Spinal cord (tissue), 10 donors: Measurements from ENCODE around the gene ERGIC3. TPM values are rescaled to one million over a fixed set of nuclear protein-coding genes. Genes with fewer than 3 reads are reported as not detected.
"Not testable (repeated sequence)": the region's sequence is repeated elsewhere in the genome, so short reads cannot be mapped to it uniquely, and the experiment has no call there.

Experiments
- DNase-seq, 6 donors: peaks; one replicate each; pipeline versions ENCODE4 v3.0.0 to v3.0.0-alpha.2; 2013 to 2015; ENCODE audit warnings: low spot score in 6 of 6, low read depth in 4 of 6
- H3K27ac ChIP-seq: one replicate; pipeline ENCODE4 v1.5.1; 2013; ENCODE audit warnings: low read depth, low read length, control low read depth
- H3K27me3 ChIP-seq: one replicate; pipeline ENCODE4 v1.6.1; 2013; ENCODE audit warnings: low read length; ENCODE audit not compliant: control insufficient read depth, insufficient read depth
- H3K36me3 ChIP-seq: one replicate; pipeline ENCODE4 v1.6.1; 2013; ENCODE audit warnings: low read length; ENCODE audit not compliant: control insufficient read depth, insufficient read depth
- H3K4me1 ChIP-seq: one replicate; pipeline ENCODE4 v1.6.1; 2013; ENCODE audit warnings: low read length; ENCODE audit not compliant: control insufficient read depth, insufficient read depth
- H3K4me3 ChIP-seq: one replicate; pipeline ENCODE4 v1.5.1; 2013; ENCODE audit warnings: low read depth, low read length, control low read depth
- H3K9me3 ChIP-seq: one replicate; pipeline ENCODE4 v1.6.1; 2013; ENCODE audit warnings: low read length; ENCODE audit not compliant: control insufficient read depth, insufficient read depth
- WGBS: methylation state at CpG from one replicate; pipeline ENCODE4 v1.1.5; 2013; ENCODE audit warnings: missing lambda C conversion rate; ENCODE audit not compliant: insufficient coverage; 5-methylcytosine and 5-hydroxymethylcytosine counted together
- polyA plus RNA-seq, 2 donors: library from polyadenylated mRNA; unstranded; fragments of 120-200 nt; gene quantifications; one replicate each; pipeline ENCODE4 v1.2.1, GENCODE V29; 2013; ENCODE audit not compliant: insufficient read length in 2 of 2
- total RNA-seq, 2 donors: library from RNA; depleted of rRNA in 1 of 2; stranded (reverse); fragments of 120-200 nt in 1 of 2; fragments of >200 nt in 1 of 2; gene quantifications; one replicate each; pipeline versions ENCODE4 v1.2.3 to v1.2.4, GENCODE V29; 2013 to 2014
- donor health status: healthy.

Gene ERGIC3
- total and polyA plus RNA-seq, 4 donors: 197 to 336 (median 276) TPM

- H3K27ac ChIP-seq: no peak overlapping the region
- DNase-seq: peak in 3 of 6 donors; percentile 11 to 89 (median 44)
- H3K27me3 ChIP-seq: no peaks in the 10 kb centered on the region
- 49% methylated on average over 11 of the region's 11 CpGs for WGBS
- peaks cover 14% of the 10 kb centered on the region for H3K36me3 ChIP-seq
- H3K4me3 ChIP-seq: no peak overlapping the region
- H3K9me3 ChIP-seq: no peaks in the 10 kb centered on the region
- H3K4me1 ChIP-seq: peaks cover 14% of the 10 kb centered on the region
Measured at GRCh38 chr20:35539756-35540212, 2.1 kb upstream of the ERGIC3 start.

DNA sequence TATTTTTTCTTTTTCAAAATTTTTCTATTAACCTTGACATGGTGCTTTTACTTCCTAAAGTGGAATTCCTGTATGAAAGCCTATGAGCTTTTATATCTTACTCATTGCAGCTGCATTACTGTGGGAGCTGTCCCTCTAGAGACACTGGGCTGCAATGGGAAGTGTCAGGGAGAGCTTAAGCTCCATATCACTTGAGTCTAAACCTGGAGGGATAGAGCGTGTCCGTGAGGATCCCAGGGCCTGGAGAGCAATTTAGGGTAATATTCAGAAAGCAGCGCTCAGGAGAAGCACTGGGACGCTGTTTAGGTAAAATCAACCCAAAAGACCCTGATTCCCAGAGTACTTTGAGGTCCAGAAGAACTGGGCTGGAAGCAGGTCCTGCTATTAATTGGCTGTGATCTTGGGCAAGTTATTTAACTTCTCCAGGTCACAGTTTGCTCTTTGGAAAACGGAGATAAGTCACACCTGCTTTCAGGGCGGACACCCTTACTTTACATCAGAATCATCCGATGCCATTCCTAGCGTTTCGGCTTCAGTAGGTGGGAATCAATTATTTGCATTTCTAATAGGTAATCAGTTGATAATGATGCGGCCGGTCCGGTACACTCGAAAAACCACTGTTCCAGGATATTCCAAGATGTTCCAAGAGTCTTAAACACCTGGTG, 628 bp upstream of the ERGIC3 start:
- peaks cover 20% of the 10 kb centered on the region for H3K36me3 ChIP-seq

DNA sequence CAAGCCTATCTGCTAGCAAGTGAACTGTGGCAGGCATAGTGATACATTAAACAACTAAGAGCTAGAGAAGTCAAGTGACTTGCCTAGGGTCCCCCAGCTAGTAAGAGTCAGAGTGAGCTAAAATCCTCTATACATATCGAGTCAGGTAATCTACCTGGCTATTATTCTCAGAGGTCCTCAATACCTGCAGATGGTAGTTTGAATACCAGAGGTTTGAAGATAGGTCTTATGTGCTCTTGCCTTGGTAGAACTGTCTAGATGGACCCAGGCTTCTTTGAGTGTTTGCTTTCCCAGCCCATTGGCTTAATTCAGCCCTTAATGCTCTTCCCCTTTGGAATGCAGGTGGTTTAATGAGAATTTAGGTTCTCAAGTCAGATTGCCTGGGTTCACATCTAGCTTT, 1.1 kb downstream of the ERGIC3 start:
- H3K36me3 ChIP-seq: peaks cover 35% of the 10 kb centered on the region
- H3K27ac ChIP-seq: no peak overlapping the region
- H3K9me3 ChIP-seq: no peaks in the 10 kb centered on the region
- no peaks in the 10 kb centered on the region for H3K27me3 ChIP-seq
- no peak for DNase-seq
- H3K4me1 ChIP-seq: peaks cover 14% of the 10 kb centered on the region
- H3K4me3 ChIP-seq: peak overlapping the region; percentile 94
- no CpG with 5 or more reads among the region's 1 CpG for WGBS

More for the DNA sequence above, 628 bp upstream of the ERGIC3 start:
- Histone ChIP-seq H3K27ac (no peak overlapping the region), H3K4me1 (peaks cover 14% of the 10 kb centered on the region), H3K9me3 (no peaks in the 10 kb centered on the region), H3K4me3 (peak overlapping the region; percentile 94), H3K27me3 (no peaks in the 10 kb centered on the region)
- DNase-seq: peak in 1 of 6 donors; percentile 0
- 16% methylated on average over 9 of the region's 13 CpGs for WGBS

DNA sequence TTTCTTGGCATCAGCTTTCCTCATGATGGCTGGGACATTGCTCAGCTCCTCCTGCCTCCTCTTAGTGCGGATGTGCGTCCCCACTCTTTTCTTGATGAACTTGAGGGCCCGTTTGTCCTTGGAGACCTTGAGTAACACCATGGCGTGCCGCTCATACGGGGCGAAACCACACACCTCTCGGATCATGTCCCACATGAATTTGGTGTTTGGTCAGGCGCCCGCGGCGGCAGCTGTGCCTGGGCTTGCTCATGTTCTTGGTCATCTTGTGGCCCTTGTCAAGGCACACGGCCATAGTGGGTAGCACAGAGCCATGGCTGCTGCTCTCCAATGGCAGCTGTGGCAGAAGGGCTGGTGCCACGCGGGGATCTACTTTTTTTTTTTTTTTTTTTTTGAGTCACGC, 2.6 kb downstream of the ERGIC3 start:
- 93% methylated on average over 16 of the region's 16 CpGs for WGBS

DNA sequence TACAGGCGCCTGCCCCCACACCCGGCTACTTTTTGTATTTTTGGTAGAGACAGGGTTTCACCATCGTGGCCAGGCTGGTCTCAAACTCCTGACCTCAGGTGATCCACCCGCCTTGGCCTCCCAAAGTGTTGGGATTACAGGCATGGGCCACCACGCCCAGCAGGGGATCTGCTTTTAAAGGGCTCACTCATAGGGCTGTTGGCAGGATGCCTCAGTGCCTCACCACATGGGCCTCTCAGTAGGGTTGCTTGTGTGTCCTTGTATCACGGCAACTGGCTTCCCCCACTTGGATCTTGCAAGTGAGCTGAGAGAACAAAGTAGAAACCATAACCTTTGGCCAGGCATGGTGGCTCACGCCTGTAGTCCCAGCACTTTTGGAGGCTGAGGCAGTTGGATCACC, 3.1 kb downstream of the ERGIC3 start:
- H3K27ac ChIP-seq, H3K27me3 ChIP-seq, DNase-seq, H3K4me3 ChIP-seq, H3K9me3 ChIP-seq: not testable (repeated sequence)
- 94% methylated on average over 6 of the region's 7 CpGs for WGBS
- Histone ChIP-seq H3K4me1 (peaks cover 14% of the 10 kb centered on the region), H3K36me3 (peaks cover 52% of the 10 kb centered on the region)

More for the DNA sequence above, 2.6 kb downstream of the ERGIC3 start:
- peaks cover 47% of the 10 kb centered on the region for H3K36me3 ChIP-seq
- DNase-seq: no peak
- no peaks in the 10 kb centered on the region for H3K27me3 ChIP-seq
- no peak overlapping the region for H3K27ac ChIP-seq
- peaks cover 14% of the 10 kb centered on the region for H3K4me1 ChIP-seq
- H3K4me3 ChIP-seq: no peak overlapping the region
- H3K9me3 ChIP-seq: no peaks in the 10 kb centered on the region

DNA sequence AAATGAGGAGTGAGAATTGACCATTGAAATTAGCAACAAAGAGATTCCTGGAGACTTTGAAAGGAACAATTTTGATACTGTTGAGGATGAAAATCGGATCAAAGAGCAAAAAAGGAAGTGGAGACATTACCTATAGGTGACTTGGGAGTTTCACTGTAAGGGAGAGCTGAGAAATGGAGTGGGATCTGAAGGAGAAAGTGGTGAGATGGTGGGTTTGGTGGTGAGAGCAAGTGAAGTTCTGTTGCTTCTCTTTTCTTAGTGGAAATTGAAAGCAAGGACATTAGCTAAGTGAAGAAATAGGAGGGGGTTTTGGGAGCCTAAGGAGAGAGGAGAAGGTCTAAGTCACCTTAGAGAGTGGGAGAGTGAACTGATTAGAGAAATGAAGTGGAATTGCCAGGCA, 4.2 kb downstream of the ERGIC3 start:
- 82% methylated on average over 1 of the region's 1 CpG for WGBS

GRCh38 chr20:35547329-35547728, 5.5 kb downstream of the ERGIC3 start:
- WGBS: 93% methylated on average over 8 of the region's 9 CpGs
- Histone ChIP-seq H3K27ac (no peak overlapping the region), H3K9me3 (no peaks in the 10 kb centered on the region), H3K36me3 (peaks cover 73% of the 10 kb centered on the region), H3K4me1 (peaks cover 6% of the 10 kb centered on the region), H3K4me3 (no peak overlapping the region), H3K27me3 (no peaks in the 10 kb centered on the region)
- DNase-seq: no peak

More for the DNA sequence above, 4.2 kb downstream of the ERGIC3 start:
- Histone ChIP-seq H3K4me1 (peaks cover 14% of the 10 kb centered on the region), H3K4me3 (no peak overlapping the region), H3K36me3 (peaks cover 61% of the 10 kb centered on the region), H3K27me3 (no peaks in the 10 kb centered on the region), H3K27ac (no peak overlapping the region), H3K9me3 (no peaks in the 10 kb centered on the region)
- no peak for DNase-seq

DNA sequence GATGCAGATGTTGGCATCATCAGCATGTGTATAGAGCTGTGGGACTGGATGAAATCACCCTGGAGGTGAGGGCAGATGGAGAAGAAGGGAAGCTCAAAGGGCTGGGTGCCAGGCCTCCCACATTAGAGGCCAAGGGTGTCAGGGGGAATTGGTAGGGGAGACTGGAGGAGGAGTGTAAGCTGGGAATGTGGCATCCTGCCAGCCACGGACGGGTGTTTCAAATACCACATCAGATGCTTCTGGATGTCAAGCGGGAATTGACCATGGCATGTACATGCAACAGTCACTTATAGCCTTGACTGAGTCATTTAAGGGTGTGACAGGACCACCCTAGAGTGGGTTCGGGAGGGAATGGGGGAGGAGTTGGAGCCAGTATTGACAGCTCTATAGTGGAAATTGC, 9.6 kb downstream of the ERGIC3 start:
- 73% methylated on average over 4 of the region's 4 CpGs for WGBS
- H3K4me1 ChIP-seq: no peaks in the 10 kb centered on the region
- no peak for DNase-seq

GRCh38 chr20:35552914-35553313, 11.0 kb downstream of the ERGIC3 start:
- WGBS: 100% methylated on average over 3 of the region's 3 CpGs
- Histone ChIP-seq H3K27ac (no peak overlapping the region), H3K36me3 (peaks cover 95% of the 10 kb centered on the region), H3K9me3 (no peaks in the 10 kb centered on the region), H3K27me3 (no peaks in the 10 kb centered on the region), H3K4me3 (no peak overlapping the region), H3K4me1 (no peaks in the 10 kb centered on the region)
- no peak for DNase-seq

More for the DNA sequence above, 9.6 kb downstream of the ERGIC3 start:
- Histone ChIP-seq H3K27ac (no peak overlapping the region), H3K4me3 (no peak overlapping the region), H3K27me3 (no peaks in the 10 kb centered on the region), H3K9me3 (no peaks in the 10 kb centered on the region), H3K36me3 (peaks cover 91% of the 10 kb centered on the region)

- H3K36me3 ChIP-seq: peaks cover 98% of the 10 kb centered on the region
- WGBS: 83% methylated on average over 4 of the region's 4 CpGs
- not testable (repeated sequence) for H3K9me3 ChIP-seq, H3K4me3 ChIP-seq, H3K27ac ChIP-seq, H3K4me1 ChIP-seq, DNase-seq, H3K27me3 ChIP-seq
Measured at GRCh38 chr20:35555461-35555860, 13.6 kb downstream of the ERGIC3 start.
